Measurements from ENCODE around the gene APBB2. TPM values are rescaled to one million over a fixed set of nuclear protein-coding genes. Genes with fewer than 3 reads are reported as not detected.

The APBB2 gene
- total RNA-seq, 2 donors from 2014 or later: 134 to 137 TPM

GRCh38 chr4:40812856-40813255 is 401.5 kb downstream of the APBB2 start:
- DNase-seq (ENCODE audit: low spot score) (no peak), ATAC-seq (ENCODE audit: insufficient number of reproducible peaks, low FRiP score, low read depth) (no peak)
- H3K4me3 ChIP-seq: no peak overlapping the region
- no peaks in the 10 kb centered on the region for H3K9me3 ChIP-seq
- no peak for TF ChIP-seq CTCF (IDR thresholded peaks at IDR 0.05)
- H3K4me1 ChIP-seq (ENCODE audit: control insufficient read depth in 1 of 2, low read depth in 2 of 2): no peaks in the 10 kb centered on the region
- peaks cover 21% of the 10 kb centered on the region for H3K36me3 ChIP-seq
- H3K27ac ChIP-seq: peak overlapping the region in 1 of 2 donors; percentile 80
- no peaks in the 10 kb centered on the region for H3K27me3 ChIP-seq (replicated peaks; ENCODE audit: insufficient read depth)

- no peak for ATAC-seq (ENCODE audit: insufficient number of reproducible peaks, low FRiP score, low read depth)
- no peak for TF ChIP-seq CTCF (IDR thresholded peaks at IDR 0.05)
Measured at GRCh38 chr4:40812386-40812785, 402.0 kb downstream of the APBB2 start.

GRCh38 chr4:40811956-40812355 is 402.4 kb downstream of the APBB2 start:
- DNase-seq (ENCODE audit: low spot score): no peak
- Histone ChIP-seq H3K36me3 (peaks cover 21% of the 10 kb centered on the region), H3K4me1 (ENCODE audit: control insufficient read depth in 1 of 2, low read depth in 2 of 2) (no peaks in the 10 kb centered on the region), H3K27me3 (replicated peaks; ENCODE audit: insufficient read depth) (no peaks in the 10 kb centered on the region), H3K27ac (peak overlapping the region; percentile 60 to 80), H3K9me3 (no peaks in the 10 kb centered on the region), H3K4me3 (no peak overlapping the region)
- peak; percentile 62 for ATAC-seq (ENCODE audit: insufficient number of reproducible peaks, low FRiP score, low read depth)
- no peak for TF ChIP-seq CTCF (IDR thresholded peaks at IDR 0.05)

More at GRCh38 chr4:40812386-40812785, 402.0 kb downstream of the APBB2 start:
- Histone ChIP-seq H3K4me1 (ENCODE audit: control insufficient read depth in 1 of 2, low read depth in 2 of 2) (no peaks in the 10 kb centered on the region), H3K27ac (peak overlapping the region; percentile 60 to 80), H3K9me3 (no peaks in the 10 kb centered on the region), H3K36me3 (peaks cover 21% of the 10 kb centered on the region), H3K4me3 (no peak overlapping the region), H3K27me3 (replicated peaks; ENCODE audit: insufficient read depth) (no peaks in the 10 kb centered on the region)
- DNase-seq (ENCODE audit: low spot score): no peak

- TF ChIP-seq CTCF (IDR thresholded peaks at IDR 0.05): no peak
- ATAC-seq (ENCODE audit: insufficient number of reproducible peaks, low FRiP score, low read depth) (no peak), DNase-seq (ENCODE audit: low spot score) (no peak)
- H3K36me3 ChIP-seq: no peaks in the 10 kb centered on the region
- peaks cover 8 to 16% of the 10 kb centered on the region in 2 donors for H3K4me1 ChIP-seq (ENCODE audit: control insufficient read depth in 1 of 2, low read depth in 2 of 2)
- H3K27me3 ChIP-seq (replicated peaks; ENCODE audit: insufficient read depth): no peaks in the 10 kb centered on the region
- no peaks in the 10 kb centered on the region for H3K9me3 ChIP-seq
- H3K4me3 ChIP-seq: no peak overlapping the region
- no peak overlapping the region for H3K27ac ChIP-seq
Measured at GRCh38 chr4:40808926-40809457, 405.4 kb downstream of the APBB2 start.

GRCh38 chr4:40804598-40804997 is 409.7 kb downstream of the APBB2 start:
- H3K4me3 ChIP-seq: no peak overlapping the region
- no peak for DNase-seq (ENCODE audit: low spot score)
- H3K36me3 ChIP-seq: no peaks in the 10 kb centered on the region
- no peaks in the 10 kb centered on the region for H3K27me3 ChIP-seq (replicated peaks; ENCODE audit: insufficient read depth)
- TF ChIP-seq CTCF (IDR thresholded peaks at IDR 0.05): no peak
- no peak for ATAC-seq (ENCODE audit: insufficient number of reproducible peaks, low FRiP score, low read depth)
- H3K27ac ChIP-seq: peak overlapping the region in 1 of 2 donors; percentile 41
- H3K9me3 ChIP-seq: no peaks in the 10 kb centered on the region
- H3K4me1 ChIP-seq (ENCODE audit: control insufficient read depth in 1 of 2, low read depth in 2 of 2): peaks cover 8 to 16% of the 10 kb centered on the region in 2 donors
